ENCODE measurements around the gene SPRN.

The SPRN gene

GRCh38 chr10:133391761-133392518, 32.5 kb downstream of the SPRN start:
- TF ChIP-seq SIN3A (IDR thresholded peaks at IDR 0.05; ENCODE audit: borderline replicate concordance, insufficient read depth, low read length) (no peak), REST (IDR thresholded peaks at IDR 0.05; ENCODE audit: insufficient read depth in 1 of 2, low read depth in 2 of 2, low read length in 2 of 2) (no peak), FOXP2 (optimal IDR thresholded peaks at IDR 0.05; ENCODE audit: borderline replicate concordance, extremely low read depth, extremely low read length, insufficient read depth) (no peak)

- TF ChIP-seq POLR2AphosphoS5 (IDR thresholded peaks at IDR 0.05; ENCODE audit: low read depth, low read length) (no peak), REST (IDR thresholded peaks at IDR 0.05; ENCODE audit: insufficient read depth in 1 of 2, low read depth in 2 of 2, low read length in 2 of 2) (no peak), TAF1 (IDR thresholded peaks at IDR 0.05; ENCODE audit: borderline replicate concordance, insufficient read depth, low read length) (no peak), FOXP2 (optimal IDR thresholded peaks at IDR 0.05; ENCODE audit: borderline replicate concordance, extremely low read depth, extremely low read length, insufficient read depth) (no peak), SIN3A (IDR thresholded peaks at IDR 0.05; ENCODE audit: borderline replicate concordance, insufficient read depth, low read length) (no peak)
Measured at GRCh38 chr10:133391249-133391635, 33.2 kb downstream of the SPRN start.

- TF ChIP-seq SIN3A (IDR thresholded peaks at IDR 0.05; ENCODE audit: borderline replicate concordance, insufficient read depth, low read length) (no peak), REST (IDR thresholded peaks at IDR 0.05; ENCODE audit: insufficient read depth in 1 of 2, low read depth in 2 of 2, low read length in 2 of 2) (no peak), TAF1 (IDR thresholded peaks at IDR 0.05; ENCODE audit: borderline replicate concordance, insufficient read depth, low read length) (no peak), POLR2AphosphoS5 (IDR thresholded peaks at IDR 0.05; ENCODE audit: low read depth, low read length) (no peak), FOXP2 (optimal IDR thresholded peaks at IDR 0.05; ENCODE audit: borderline replicate concordance, extremely low read depth, extremely low read length, insufficient read depth) (no peak)
Measured at GRCh38 chr10:133390597-133391248, 33.7 kb downstream of the SPRN start.

GRCh38 chr10:133388973-133389818, 35.2 kb downstream of the SPRN start:
- TF ChIP-seq TAF1 (IDR thresholded peaks at IDR 0.05; ENCODE audit: borderline replicate concordance, insufficient read depth, low read length) (no peak), REST (IDR thresholded peaks at IDR 0.05; ENCODE audit: insufficient read depth in 1 of 2, low read depth in 2 of 2, low read length in 2 of 2) (no peak), SIN3A (IDR thresholded peaks at IDR 0.05; ENCODE audit: borderline replicate concordance, insufficient read depth, low read length) (no peak), FOXP2 (optimal IDR thresholded peaks at IDR 0.05; ENCODE audit: borderline replicate concordance, extremely low read depth, extremely low read length, insufficient read depth) (no peak), POLR2AphosphoS5 (IDR thresholded peaks at IDR 0.05; ENCODE audit: low read depth, low read length) (no peak)
